Activated T-helper 2 cell treated with anti-CD3 and anti-CD28 coated beads, Interferon-gamma antibody, Interleukin-2, Interleukin-4, amounts not matched to agents 10 μg/mL and 5 μg/mL and 100 μg/mL, durations not matched to agents 14 hours and 24 hours and 36 hours (primary cell): Measurements from ENCODE around the gene LRRC55. TPM values are rescaled to one million over a fixed set of nuclear protein-coding genes. Genes with fewer than 3 reads are reported as not detected.

Experiments used
- DNase-seq: peaks from one replicate; pipeline ENCODE4 v3.0.0; 2021; ENCODE audit warnings: low spot score
- H3K27ac Mint-ChIP-seq: one replicate; pipeline ENCODE4 v1.8.0; 2021; ENCODE audit warnings: mixed read lengths
- H3K27me3 Mint-ChIP-seq: one replicate; pipeline ENCODE4 v1.8.0; 2021; ENCODE audit warnings: low read depth, mixed read lengths
- H3K36me3 Mint-ChIP-seq: one replicate; pipeline ENCODE4 v1.8.0; 2021; ENCODE audit warnings: low read depth, mixed read lengths
- H3K4me1 Mint-ChIP-seq: one replicate; pipeline ENCODE4 v1.8.0; 2021; ENCODE audit warnings: low read depth, mixed read lengths
- H3K4me3 Mint-ChIP-seq: one replicate; pipeline ENCODE4 v1.8.0; 2021; ENCODE audit warnings: low read depth, mild to moderate bottlenecking, moderate library complexity, mixed read lengths
- H3K9me3 Mint-ChIP-seq: one replicate; pipeline ENCODE4 v1.8.0; 2021; ENCODE audit warnings: mixed read lengths
- intact Hi-C: fragments of 100-400 bp; cut with micrococcal nuclease; formaldehyde crosslinking; loops from one replicate; pipeline ENCODE4 v1.15.1; 2023
- total RNA-seq: library from RNA; stranded (reverse); gene quantifications from 2 replicates; pipeline ENCODE4 v1.2.3, GENCODE V29; 2022

Gene LRRC55
- total RNA-seq, 1 donor from 2014 or later, result not detected

- H3K9me3 Mint-ChIP-seq, result no peaks in the 10 kb centered on the region
- H3K27ac Mint-ChIP-seq, result no peak overlapping the region
- DNase-seq, result no peak
- no peaks in the 10 kb centered on the region for H3K27me3 Mint-ChIP-seq
- no peaks in the 10 kb centered on the region for H3K4me1 Mint-ChIP-seq
- H3K36me3 Mint-ChIP-seq, result no peaks in the 10 kb centered on the region
- no peak overlapping the region for H3K4me3 Mint-ChIP-seq
- intact Hi-C loops, result no loop called here
Observed at GRCh38 chr11:57216463-57216862, 34.7 kb downstream of the LRRC55 start.

GRCh38 chr11:57217053-57217452 is 35.3 kb downstream of the LRRC55 start:
- H3K4me3 Mint-ChIP-seq, result no peak overlapping the region
- intact Hi-C loops, result no loop called here

GRCh38 chr11:57219021-57219627 is 37.4 kb downstream of the LRRC55 start:
- H3K36me3 Mint-ChIP-seq, result no peaks in the 10 kb centered on the region
- DNase-seq, result no peak
- H3K27ac Mint-ChIP-seq, result no peak overlapping the region
- no peak overlapping the region for H3K4me3 Mint-ChIP-seq
- no peaks in the 10 kb centered on the region for H3K9me3 Mint-ChIP-seq
- no peaks in the 10 kb centered on the region for H3K4me1 Mint-ChIP-seq
- intact Hi-C loops, result no loop called here
- no peaks in the 10 kb centered on the region for H3K27me3 Mint-ChIP-seq

More at GRCh38 chr11:57217053-57217452, 35.3 kb downstream of the LRRC55 start:
- Mint-ChIP-seq H3K36me3 (no peaks in the 10 kb centered on the region), H3K27ac (no peak overlapping the region), H3K27me3 (no peaks in the 10 kb centered on the region), H3K9me3 (no peaks in the 10 kb centered on the region), H3K4me1 (no peaks in the 10 kb centered on the region)
- DNase-seq, result no peak

- no peak for DNase-seq
- intact Hi-C loops, result no loop called here
- Mint-ChIP-seq H3K9me3 (no peaks in the 10 kb centered on the region), H3K27ac (no peak overlapping the region), H3K27me3 (no peaks in the 10 kb centered on the region), H3K36me3 (no peaks in the 10 kb centered on the region), H3K4me3 (no peak overlapping the region), H3K4me1 (no peaks in the 10 kb centered on the region)
Observed at GRCh38 chr11:57222239-57222638, 40.5 kb downstream of the LRRC55 start.

GRCh38 chr11:57223601-57224000 is 41.8 kb downstream of the LRRC55 start:
- H3K9me3 Mint-ChIP-seq, result no peaks in the 10 kb centered on the region
- H3K27ac Mint-ChIP-seq, result no peak overlapping the region
- DNase-seq, result no peak
- H3K4me1 Mint-ChIP-seq, result no peaks in the 10 kb centered on the region
- H3K27me3 Mint-ChIP-seq, result no peaks in the 10 kb centered on the region
- no peaks in the 10 kb centered on the region for H3K36me3 Mint-ChIP-seq
- intact Hi-C loops, result no loop called here
- no peak overlapping the region for H3K4me3 Mint-ChIP-seq

DNA sequence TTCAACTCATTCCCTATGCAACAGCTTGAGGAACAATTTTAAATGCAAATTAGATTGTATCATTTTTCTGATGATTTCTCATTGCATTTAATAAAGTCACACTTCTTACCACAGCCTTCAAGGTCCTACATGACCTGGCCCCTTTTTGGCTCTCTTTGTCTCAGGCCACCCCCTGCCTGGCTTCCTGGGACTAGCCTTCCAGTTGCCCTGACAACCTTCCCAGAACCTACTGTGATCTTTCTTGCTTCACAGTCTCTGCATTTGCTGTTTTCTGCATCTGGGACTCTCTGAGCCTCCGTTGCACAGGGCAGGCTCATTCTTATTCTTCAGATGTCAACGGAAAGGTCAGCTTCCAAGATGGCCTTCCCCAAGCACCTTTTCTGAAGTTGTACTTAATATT is 42.4 kb downstream of the LRRC55 start:
- Mint-ChIP-seq H3K9me3 (no peaks in the 10 kb centered on the region), H3K36me3 (no peaks in the 10 kb centered on the region), H3K4me1 (no peaks in the 10 kb centered on the region), H3K27me3 (no peaks in the 10 kb centered on the region), H3K27ac (no peak overlapping the region), H3K4me3 (no peak overlapping the region)
- DNase-seq, result no peak
- intact Hi-C loops, result no loop called here

GRCh38 chr11:57224537-57224936 is 42.8 kb downstream of the LRRC55 start:
- Mint-ChIP-seq H3K27me3 (no peaks in the 10 kb centered on the region), H3K4me3 (no peak overlapping the region), H3K9me3 (no peaks in the 10 kb centered on the region), H3K36me3 (no peaks in the 10 kb centered on the region), H3K4me1 (no peaks in the 10 kb centered on the region), H3K27ac (no peak overlapping the region)
- no peak for DNase-seq
- intact Hi-C loops, result no loop called here

- intact Hi-C loops, result no loop called here
- Mint-ChIP-seq H3K27ac (no peak overlapping the region), H3K9me3 (no peaks in the 10 kb centered on the region), H3K4me1 (no peaks in the 10 kb centered on the region), H3K4me3 (no peak overlapping the region), H3K36me3 (no peaks in the 10 kb centered on the region), H3K27me3 (peaks cover 27% of the 10 kb centered on the region)
- DNase-seq, result no peak
Observed at GRCh38 chr11:57228600-57228999, 46.8 kb downstream of the LRRC55 start.

DNA sequence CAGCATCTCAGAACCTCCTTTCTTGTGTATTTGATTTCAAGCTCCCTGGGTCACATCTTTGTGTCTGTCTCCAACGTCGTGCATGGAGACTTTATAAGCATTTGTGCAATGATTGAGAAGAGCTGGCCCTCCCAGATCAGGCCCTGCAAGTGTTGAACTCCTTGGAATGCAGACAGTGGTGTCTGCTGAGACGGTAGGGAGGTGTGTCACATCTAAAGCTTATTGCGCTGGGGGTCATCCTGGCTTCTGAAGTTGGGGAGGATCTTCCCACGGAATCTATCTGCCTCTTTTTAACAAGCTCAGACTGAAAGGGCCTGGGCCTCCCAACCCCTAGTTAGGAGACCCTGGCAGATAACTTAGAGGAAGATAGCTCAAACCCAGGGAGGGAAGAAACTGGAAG is 48.6 kb downstream of the LRRC55 start:
- DNase-seq, result no peak
- H3K27me3 Mint-ChIP-seq, result peaks cover 39% of the 10 kb centered on the region
- H3K36me3 Mint-ChIP-seq, result no peaks in the 10 kb centered on the region
- intact Hi-C loops, result no loop called here
- H3K27ac Mint-ChIP-seq, result no peak overlapping the region
- no peaks in the 10 kb centered on the region for H3K4me1 Mint-ChIP-seq
- H3K9me3 Mint-ChIP-seq, result no peaks in the 10 kb centered on the region
- H3K4me3 Mint-ChIP-seq, result no peak overlapping the region

GRCh38 chr11:57230791-57231538 is 49.2 kb downstream of the LRRC55 start:
- peaks cover 44% of the 10 kb centered on the region for H3K27me3 Mint-ChIP-seq
- no peak for DNase-seq
- no peak overlapping the region for H3K27ac Mint-ChIP-seq
- no peaks in the 10 kb centered on the region for H3K9me3 Mint-ChIP-seq
- H3K4me1 Mint-ChIP-seq, result no peaks in the 10 kb centered on the region
- H3K36me3 Mint-ChIP-seq, result no peaks in the 10 kb centered on the region
- H3K4me3 Mint-ChIP-seq, result no peak overlapping the region
- intact Hi-C loops, result no loop called here

DNA sequence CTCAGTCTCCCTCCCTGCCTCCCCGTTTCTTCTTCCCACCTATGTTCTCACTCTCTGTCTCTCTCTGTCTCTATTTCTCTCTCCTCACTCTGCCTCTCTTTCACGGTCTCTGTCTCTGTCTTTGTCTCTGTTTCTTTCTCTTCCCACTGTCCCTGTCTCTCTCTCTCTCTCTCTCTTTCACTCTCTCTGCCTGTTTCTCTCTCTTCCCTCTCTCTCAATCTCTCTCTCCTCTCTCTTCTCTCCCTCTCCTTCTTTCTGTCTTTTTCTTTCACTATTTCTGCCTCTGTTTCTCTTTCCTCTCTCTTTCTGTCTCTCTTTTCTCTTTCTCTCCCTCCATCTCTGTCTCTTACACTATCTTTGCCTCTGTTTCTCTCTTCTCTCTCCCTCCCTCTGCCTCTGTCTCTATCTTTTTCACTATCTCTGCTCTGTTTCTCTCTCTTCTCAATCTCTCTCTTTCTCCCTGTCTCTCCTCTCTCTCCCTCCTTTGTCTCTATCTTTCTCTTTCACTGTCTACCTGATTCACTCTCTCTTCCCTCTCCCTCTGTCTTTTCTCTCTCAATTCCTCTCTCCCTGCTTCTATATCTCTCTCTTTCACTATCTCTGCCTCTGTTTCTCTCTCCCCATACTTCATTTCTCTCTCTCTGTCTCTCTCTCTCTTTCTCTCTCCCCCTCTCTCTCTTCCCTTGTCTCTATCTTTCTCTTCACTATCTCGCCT is 49.9 kb downstream of the LRRC55 start:
- H3K9me3 Mint-ChIP-seq, result no peaks in the 10 kb centered on the region
- no peak for DNase-seq
- intact Hi-C loops, result no loop called here
- peaks cover 45% of the 10 kb centered on the region for H3K27me3 Mint-ChIP-seq
- no peaks in the 10 kb centered on the region for H3K36me3 Mint-ChIP-seq
- H3K27ac Mint-ChIP-seq, result no peak overlapping the region
- H3K4me1 Mint-ChIP-seq, result no peaks in the 10 kb centered on the region
- no peak overlapping the region for H3K4me3 Mint-ChIP-seq

DNA sequence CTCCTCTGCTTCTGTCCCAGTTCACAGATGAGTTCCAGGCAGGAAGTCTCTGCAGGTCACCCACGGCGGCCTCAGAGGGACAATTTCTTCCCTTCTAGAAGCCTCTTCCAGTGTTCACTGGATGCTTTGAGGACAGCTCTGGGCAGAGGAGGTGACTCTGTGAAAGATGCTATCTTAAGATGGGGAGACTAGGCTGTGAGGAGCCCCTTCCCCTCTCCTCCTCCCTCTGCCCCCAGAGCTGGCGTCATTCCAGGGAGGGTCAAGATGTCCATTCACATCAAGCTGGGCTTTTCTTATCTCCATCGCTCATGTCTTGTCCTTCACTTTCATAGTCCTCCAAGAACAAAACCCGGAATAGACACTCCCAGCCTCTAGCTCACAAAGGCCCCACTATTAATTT is 51.9 kb downstream of the LRRC55 start:
- Mint-ChIP-seq H3K27ac (no peak overlapping the region), H3K4me3 (no peak overlapping the region), H3K9me3 (no peaks in the 10 kb centered on the region), H3K27me3 (peaks cover 51% of the 10 kb centered on the region), H3K36me3 (no peaks in the 10 kb centered on the region), H3K4me1 (peaks cover 5% of the 10 kb centered on the region)
- no peak for DNase-seq
- intact Hi-C loops, result no loop called here
